Spleen (tissue), 7 donors: ENCODE data around the gene VPS35L.

Experiments
- POLR2A ChIP-seq, 3 donors: fragments of 450-650 bp; IDR thresholded peaks; one replicate each; pipeline ENCODE4 v1.5.1; 2017; ENCODE audit warnings: antibody characterized with exemption in 3 of 3, mild to moderate bottlenecking in 1 of 3
- POLR2AphosphoS5 ChIP-seq, 3 donors: sonication (generic); formaldehyde crosslinking; IDR thresholded peaks; one replicate each; pipeline ENCODE4 v1.5.1; 2017; ENCODE audit warnings: antibody characterized with exemption in 3 of 3
- TF ChIP-seq, protein P1 (sequence below), 11 experiments: fragments of 200-600 bp in 7 of 11; fragments of 450-650 bp in 4 of 11; sonication (generic) in 4 of 11; IDR thresholded peaks in 8 of 11; conservative IDR thresholded peaks in 3 of 11; 1 replicate in 7 of 11; 2 replicates in 4 of 11; pipeline versions ENCODE4 v1.4.0 to v1.8.0; 2016 to 2021; ENCODE audit warnings: antibody characterized with exemption in 11 of 11, inconsistent platforms in 4 of 11, mild to moderate bottlenecking in 1 of 11
- donor health status: DM: no; HTN: no; CAD: no; lungs with moderate emphysema.
- donor health status: DM: no; HTN: no; CAD: no.
- donor health status: DM: no; HTN: no; CAD: no.

DNA sequence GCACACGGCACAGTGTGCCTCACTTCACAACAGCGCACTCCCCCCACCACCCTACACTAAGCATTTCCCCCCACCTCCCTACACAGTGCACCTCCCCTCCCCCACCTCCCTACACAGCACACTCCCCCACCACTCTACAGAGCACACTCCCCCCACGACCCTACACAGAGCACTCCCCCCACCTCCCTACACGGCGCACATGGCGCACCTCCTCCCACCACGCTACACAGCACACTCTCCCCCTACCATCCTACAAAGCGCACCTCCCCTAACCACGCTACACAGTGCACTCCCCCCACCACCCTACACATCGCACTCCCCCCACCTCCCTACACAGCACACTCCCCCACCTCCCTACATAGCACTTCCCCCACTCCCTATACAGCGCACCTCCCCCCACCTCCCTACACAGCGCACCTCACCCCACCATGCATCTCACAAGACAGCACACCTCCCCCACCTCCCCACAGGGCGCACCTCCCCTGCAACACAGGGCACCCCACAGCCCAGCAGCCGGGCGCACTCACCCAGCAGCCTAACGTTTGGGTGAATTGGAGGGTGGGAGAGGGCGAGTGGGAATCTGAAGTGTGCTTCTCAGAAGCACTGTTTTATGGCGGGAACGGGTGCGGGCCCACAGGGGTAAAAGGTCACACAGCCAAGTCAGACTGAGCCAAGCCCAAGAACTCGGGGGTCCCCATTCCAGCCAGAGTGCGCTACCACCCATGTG is 152.2 kb downstream of the VPS35L start:
- TF ChIP-seq, protein P1, sequence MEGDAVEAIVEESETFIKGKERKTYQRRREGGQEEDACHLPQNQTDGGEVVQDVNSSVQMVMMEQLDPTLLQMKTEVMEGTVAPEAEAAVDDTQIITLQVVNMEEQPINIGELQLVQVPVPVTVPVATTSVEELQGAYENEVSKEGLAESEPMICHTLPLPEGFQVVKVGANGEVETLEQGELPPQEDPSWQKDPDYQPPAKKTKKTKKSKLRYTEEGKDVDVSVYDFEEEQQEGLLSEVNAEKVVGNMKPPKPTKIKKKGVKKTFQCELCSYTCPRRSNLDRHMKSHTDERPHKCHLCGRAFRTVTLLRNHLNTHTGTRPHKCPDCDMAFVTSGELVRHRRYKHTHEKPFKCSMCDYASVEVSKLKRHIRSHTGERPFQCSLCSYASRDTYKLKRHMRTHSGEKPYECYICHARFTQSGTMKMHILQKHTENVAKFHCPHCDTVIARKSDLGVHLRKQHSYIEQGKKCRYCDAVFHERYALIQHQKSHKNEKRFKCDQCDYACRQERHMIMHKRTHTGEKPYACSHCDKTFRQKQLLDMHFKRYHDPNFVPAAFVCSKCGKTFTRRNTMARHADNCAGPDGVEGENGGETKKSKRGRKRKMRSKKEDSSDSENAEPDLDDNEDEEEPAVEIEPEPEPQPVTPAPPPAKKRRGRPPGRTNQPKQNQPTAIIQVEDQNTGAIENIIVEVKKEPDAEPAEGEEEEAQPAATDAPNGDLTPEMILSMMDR (IDR thresholded peaks at IDR 0.05 in 8 of 11, conservative IDR thresholded peaks at IDR 0.05 in 3 of 11) = no peak
- TF ChIP-seq POLR2A (IDR thresholded peaks at IDR 0.05) (no peak), POLR2AphosphoS5 (IDR thresholded peaks at IDR 0.05) (no peak)
